Subcutaneous abdominal adipose tissue (tissue), 5 donors: ENCODE measurements around the gene PRKD3.
"Not testable (repeated sequence)": the region's sequence is repeated elsewhere in the genome, so short reads cannot be mapped to it uniquely, and the experiment has no call there.

Experiments used
- H3K27ac ChIP-seq: one replicate; pipeline ENCODE4 v1.7.0; 2013; ENCODE audit warnings: low read depth, mild to moderate bottlenecking, inconsistent platforms, low read length, moderate library complexity
- H3K27me3 ChIP-seq, 5 donors: one replicate each; pipeline ENCODE4 v1.7.0; 2013; ENCODE audit warnings: low read length in 5 of 5, inconsistent platforms in 1 of 5; ENCODE audit not compliant: control insufficient read depth in 5 of 5, insufficient read depth in 4 of 5
- H3K36me3 ChIP-seq, 5 donors: one replicate each; pipeline ENCODE4 v1.7.0; 2013; ENCODE audit warnings: low read length in 5 of 5; ENCODE audit not compliant: control insufficient read depth in 5 of 5, insufficient read depth in 5 of 5
- H3K4me1 ChIP-seq, 5 donors: one replicate each; pipeline ENCODE4 v1.7.0; 2013; ENCODE audit warnings: low read length in 5 of 5, mild to moderate bottlenecking in 3 of 5, moderate library complexity in 1 of 5; ENCODE audit not compliant: control insufficient read depth in 5 of 5, insufficient read depth in 5 of 5
- H3K4me3 ChIP-seq, 5 donors: one replicate each; pipeline ENCODE4 v1.7.0; 2013; ENCODE audit warnings: low read length in 5 of 5, low read depth in 1 of 5
- H3K9ac ChIP-seq, 5 donors: one replicate each; pipeline ENCODE4 v1.7.0; 2013; ENCODE audit warnings: low read length in 5 of 5, mild to moderate bottlenecking in 4 of 5, moderate library complexity in 3 of 5
- H3K9me3 ChIP-seq, 5 donors: one replicate each; pipeline ENCODE4 v1.7.0; 2013; ENCODE audit warnings: low read length in 5 of 5; ENCODE audit not compliant: control insufficient read depth in 5 of 5
- donor health status: healthy.
- donor health status: healthy.
- donor health status: healthy.
- donor health status: healthy.
- donor health status: healthy.

PRKD3 gene

DNA sequence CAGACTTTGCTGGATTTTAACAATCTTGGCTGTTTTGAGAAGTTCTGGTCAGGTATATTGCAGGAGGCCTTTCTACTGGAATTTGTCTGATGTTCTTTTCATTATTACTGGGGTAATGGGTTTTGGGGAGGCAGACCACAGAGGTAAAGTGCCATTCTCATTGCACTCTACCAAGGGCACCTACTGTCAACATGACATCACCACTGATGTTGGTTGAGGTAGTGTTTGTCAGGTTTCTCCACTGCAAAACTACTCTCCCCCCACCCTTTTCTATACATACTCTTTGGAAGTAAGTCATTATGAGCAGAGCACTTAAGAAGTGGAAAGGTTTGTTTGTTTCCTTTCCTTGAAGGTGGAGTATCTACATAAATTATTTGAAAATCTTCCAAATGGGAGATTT is 27.0 kb downstream of the PRKD3 start:
- H3K27ac ChIP-seq, result no peak overlapping the region
- H3K36me3 ChIP-seq, result no peaks in the 10 kb centered on the region
- H3K9me3 ChIP-seq, result no peaks in the 10 kb centered on the region
- no peaks in the 10 kb centered on the region for H3K4me1 ChIP-seq
- no peak overlapping the region for H3K4me3 ChIP-seq
- no peaks in the 10 kb centered on the region for H3K27me3 ChIP-seq
- no peak overlapping the region for H3K9ac ChIP-seq

DNA sequence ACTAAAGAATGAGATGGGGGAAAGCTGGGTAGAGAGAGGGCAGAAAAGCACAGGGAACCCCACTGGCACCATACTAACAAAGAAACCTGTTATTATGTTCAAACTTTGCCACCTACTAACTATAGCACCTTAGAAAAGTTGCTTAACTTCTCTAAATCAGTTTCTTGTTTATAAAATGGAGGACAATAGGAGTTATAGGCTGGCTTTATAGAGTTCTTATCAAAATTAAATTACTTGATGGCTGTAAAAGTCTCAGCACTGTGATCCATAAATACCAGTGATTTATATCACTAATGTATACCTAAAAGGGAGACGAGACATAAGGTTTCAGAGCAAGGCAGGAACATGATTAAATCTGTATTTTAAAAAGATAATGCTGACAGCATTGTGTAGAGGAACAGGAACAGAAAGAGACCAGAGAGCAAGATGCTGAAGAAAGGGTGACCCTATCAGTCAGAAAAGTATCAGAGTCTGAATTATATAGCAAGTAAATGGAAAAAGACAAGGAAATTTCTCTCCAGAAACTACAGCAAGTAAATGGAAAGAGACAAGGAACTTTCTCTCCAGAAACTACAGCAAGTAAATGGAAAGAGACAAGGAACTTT is 29.1 kb downstream of the PRKD3 start:
- Histone ChIP-seq H3K36me3 (peaks cover 2 to 7% (median 4%) of the 10 kb centered on the region in 5 donors), H3K27ac (no peak overlapping the region), H3K27me3 (no peaks in the 10 kb centered on the region), H3K4me1 (no peaks in the 10 kb centered on the region), H3K9ac (no peak overlapping the region), H3K4me3 (no peak overlapping the region), H3K9me3 (no peaks in the 10 kb centered on the region)

DNA sequence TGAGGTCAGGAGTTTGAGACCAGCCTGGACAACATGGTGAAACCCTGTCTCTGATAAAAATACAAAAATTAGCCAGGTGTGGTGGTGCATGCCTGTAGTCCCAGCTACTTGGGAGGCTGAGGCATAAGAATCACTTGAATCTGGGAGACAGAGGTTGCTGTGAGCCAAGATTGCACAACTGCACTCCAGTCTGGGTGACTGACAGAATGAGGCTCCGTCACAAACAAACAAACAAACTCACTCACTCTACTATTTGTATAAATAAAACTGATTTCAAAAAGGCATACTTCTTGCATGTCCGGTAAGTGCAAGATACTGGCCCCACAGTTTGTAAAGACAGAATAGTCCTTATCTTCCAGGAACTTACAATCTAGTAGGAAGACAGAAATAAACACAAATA is 29.8 kb downstream of the PRKD3 start:
- H3K27ac ChIP-seq, H3K9ac ChIP-seq, H3K4me3 ChIP-seq, H3K9me3 ChIP-seq, H3K36me3 ChIP-seq, H3K4me1 ChIP-seq, H3K27me3 ChIP-seq: not testable (repeated sequence)

DNA sequence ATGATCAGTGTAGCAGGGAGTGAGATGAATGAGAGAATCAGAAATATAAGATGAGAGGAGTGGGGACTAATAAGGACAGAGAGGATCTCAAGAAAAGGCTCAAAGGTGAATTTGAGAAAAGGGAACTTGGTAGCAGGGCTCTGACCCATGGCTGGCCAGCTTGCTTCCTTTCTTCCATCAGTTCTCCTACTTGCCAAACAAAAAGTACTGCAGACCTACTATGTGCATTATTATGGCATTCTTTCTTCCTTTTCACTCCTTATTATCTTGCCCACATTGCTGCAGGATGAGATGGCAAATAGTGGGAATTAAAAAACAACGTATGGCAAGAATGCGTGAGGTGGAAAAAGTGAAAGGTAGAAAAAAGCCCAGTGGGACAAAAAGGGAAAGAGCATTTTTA is 33.0 kb downstream of the PRKD3 start:
- Histone ChIP-seq H3K36me3 (peaks cover 13 to 22% (median 20%) of the 10 kb centered on the region in 5 donors), H3K27me3 (no peaks in the 10 kb centered on the region), H3K27ac (no peak overlapping the region), H3K9ac (no peak overlapping the region), H3K9me3 (no peaks in the 10 kb centered on the region), H3K4me3 (no peak overlapping the region), H3K4me1 (no peaks in the 10 kb centered on the region)

DNA sequence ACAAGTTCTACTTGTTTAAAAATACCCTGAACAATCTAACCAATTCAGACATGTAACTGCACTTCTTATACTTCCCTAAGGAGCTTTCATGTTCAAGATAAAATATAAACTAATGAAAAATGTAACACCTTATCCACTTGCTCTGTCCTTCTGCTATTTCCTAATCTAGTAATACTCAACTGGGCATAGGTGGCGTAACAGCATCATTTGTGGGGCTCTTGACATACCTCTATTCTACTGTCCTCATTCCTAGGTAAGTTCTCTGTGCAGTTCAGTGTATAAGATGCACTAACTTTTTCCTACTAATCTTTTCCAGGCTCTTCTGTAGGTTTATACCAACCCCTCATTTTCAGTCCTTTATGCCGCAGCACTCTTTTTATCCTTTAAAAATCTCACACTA is 36.7 kb downstream of the PRKD3 start:
- Histone ChIP-seq H3K9ac (no peak overlapping the region), H3K27me3 (no peaks in the 10 kb centered on the region), H3K36me3 (peaks cover 21 to 32% (median 27%) of the 10 kb centered on the region in 5 donors)

DNA sequence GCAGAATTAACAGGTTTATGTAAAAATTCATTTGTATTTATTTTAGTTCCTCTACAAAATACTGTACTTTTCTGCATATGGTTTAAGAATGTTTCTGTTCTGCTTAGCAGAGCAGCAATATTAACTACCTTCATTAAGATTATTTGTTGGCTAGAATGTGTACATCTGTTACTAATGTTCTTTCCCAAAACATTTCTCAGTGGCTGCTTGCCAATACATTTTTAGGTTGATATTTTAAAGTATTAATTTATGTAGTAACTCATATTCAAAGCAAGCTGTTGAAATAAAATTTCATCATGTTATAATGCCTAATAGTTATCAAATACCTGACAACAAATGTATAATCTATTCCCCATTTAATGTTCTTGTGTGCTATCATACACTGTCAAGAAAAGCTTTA is 40.3 kb downstream of the PRKD3 start:
- Histone ChIP-seq H3K27ac (no peak overlapping the region), H3K27me3 (no peaks in the 10 kb centered on the region), H3K9ac (no peak overlapping the region), H3K4me1 (no peaks in the 10 kb centered on the region), H3K9me3 (no peaks in the 10 kb centered on the region), H3K4me3 (no peak overlapping the region), H3K36me3 (peaks cover 30 to 45% (median 36%) of the 10 kb centered on the region in 5 donors)

More for the DNA sequence above, 36.7 kb downstream of the PRKD3 start:
- no peak overlapping the region for H3K27ac ChIP-seq
- no peaks in the 10 kb centered on the region for H3K4me1 ChIP-seq
- no peak overlapping the region for H3K4me3 ChIP-seq
- H3K9me3 ChIP-seq, result no peaks in the 10 kb centered on the region

DNA sequence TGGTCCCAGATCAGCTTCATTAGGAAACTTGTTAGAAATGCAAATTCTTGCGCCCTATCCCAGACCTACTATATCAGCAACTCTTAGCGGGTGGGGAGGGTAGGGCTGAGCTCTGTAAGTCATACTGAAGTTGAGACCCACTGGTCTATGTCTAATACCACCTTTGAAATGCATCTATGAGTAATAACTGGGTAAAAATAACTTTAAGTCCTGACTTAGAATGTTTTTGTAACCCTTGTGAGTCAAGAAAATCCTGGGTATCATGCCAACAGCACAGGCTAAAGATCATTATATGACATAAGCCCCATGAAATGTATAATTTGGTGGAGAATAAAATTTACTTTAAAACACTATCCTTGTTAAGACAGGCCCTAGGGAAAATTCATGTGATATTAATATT is 41.4 kb downstream of the PRKD3 start:
- Histone ChIP-seq H3K4me1 (no peaks in the 10 kb centered on the region), H3K4me3 (no peak overlapping the region), H3K27me3 (no peaks in the 10 kb centered on the region), H3K27ac (no peak overlapping the region), H3K9me3 (no peaks in the 10 kb centered on the region), H3K9ac (no peak overlapping the region), H3K36me3 (peaks cover 32 to 40% (median 35%) of the 10 kb centered on the region in 5 donors)

DNA sequence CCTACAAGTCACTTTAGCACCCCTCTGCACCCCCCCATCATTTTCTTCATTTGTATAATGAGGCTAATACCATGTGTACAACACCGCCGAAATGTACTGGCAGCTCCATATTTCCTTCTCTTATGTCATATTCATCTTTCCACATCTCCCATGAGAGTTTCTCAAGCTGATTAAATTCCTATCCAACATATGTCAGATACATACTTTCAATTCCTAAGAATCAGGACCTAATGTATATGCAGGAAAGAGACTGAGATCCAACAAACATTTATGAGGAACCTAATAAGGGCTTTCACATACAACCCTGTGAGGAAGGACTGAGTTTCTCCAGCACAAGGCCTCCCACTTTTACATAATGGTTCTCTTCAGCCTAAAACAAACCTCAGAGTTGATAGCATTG is 41.9 kb downstream of the PRKD3 start:
- H3K4me1 ChIP-seq, result no peaks in the 10 kb centered on the region
- H3K9ac ChIP-seq, result no peak overlapping the region
- no peaks in the 10 kb centered on the region for H3K9me3 ChIP-seq
- H3K27ac ChIP-seq, result no peak overlapping the region
- no peak overlapping the region for H3K4me3 ChIP-seq
- no peaks in the 10 kb centered on the region for H3K27me3 ChIP-seq
- peaks cover 28 to 38% (median 34%) of the 10 kb centered on the region in 5 donors for H3K36me3 ChIP-seq

DNA sequence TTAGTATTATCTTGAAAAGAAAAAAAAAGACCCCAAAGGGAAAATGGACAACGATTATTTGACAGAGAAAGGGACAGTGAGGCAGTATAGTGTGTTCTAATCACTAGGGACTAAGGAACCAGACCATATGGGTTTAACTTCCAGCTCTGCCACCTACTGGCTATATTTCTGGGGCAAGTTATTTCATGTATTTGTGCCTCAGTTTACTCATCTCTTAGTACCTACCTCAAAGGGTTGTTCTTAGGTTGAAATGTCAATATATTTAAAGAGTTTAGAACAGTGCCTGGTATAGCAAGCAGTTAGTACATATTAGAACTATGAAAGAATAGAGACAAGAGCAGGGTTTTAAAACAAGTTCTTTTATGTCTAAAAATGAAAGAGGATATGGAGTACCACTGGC is 42.7 kb downstream of the PRKD3 start:
- H3K9ac ChIP-seq, result no peak overlapping the region
- H3K36me3 ChIP-seq, result peaks cover 26 to 37% (median 33%) of the 10 kb centered on the region in 5 donors

DNA sequence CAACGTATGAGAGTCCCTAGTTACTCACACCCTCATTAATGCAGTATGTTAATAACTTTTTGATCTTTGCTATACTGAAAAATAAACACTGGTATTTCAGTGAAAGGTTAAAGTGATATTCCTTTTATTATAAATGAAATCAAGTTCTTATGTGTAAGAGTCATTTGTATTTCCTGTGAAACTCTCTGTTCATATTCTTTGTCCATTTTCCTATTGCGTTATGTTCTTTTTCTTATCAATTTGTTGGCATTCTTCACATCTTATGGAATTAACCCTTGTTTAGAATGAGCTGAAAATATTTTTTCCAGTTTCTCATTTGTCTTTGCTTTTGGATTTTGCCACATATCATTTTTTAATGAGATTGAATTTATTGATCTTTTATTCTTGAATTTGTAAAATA is 48.3 kb downstream of the PRKD3 start:
- Histone ChIP-seq H3K9me3 (no peaks in the 10 kb centered on the region), H3K9ac (no peak overlapping the region), H3K27me3 (no peaks in the 10 kb centered on the region), H3K4me3 (no peak overlapping the region), H3K36me3 (peaks cover 44 to 53% (median 47%) of the 10 kb centered on the region in 5 donors), H3K27ac (no peak overlapping the region), H3K4me1 (peaks cover 0 to 7% (median 0%) of the 10 kb centered on the region in 5 donors)

More for the DNA sequence above, 42.7 kb downstream of the PRKD3 start:
- no peaks in the 10 kb centered on the region for H3K4me1 ChIP-seq
- no peaks in the 10 kb centered on the region for H3K27me3 ChIP-seq
- no peak overlapping the region for H3K4me3 ChIP-seq
- no peaks in the 10 kb centered on the region for H3K9me3 ChIP-seq
- no peak overlapping the region for H3K27ac ChIP-seq
